WI38 (cell line): Measurements from ENCODE around the gene MNAT1.

Source experiments
- H3K4me3 ChIP-seq: 2 replicates; pipeline ENCODE4 v1.5.1; 2011; ENCODE audit warnings: low read depth, mild to moderate bottlenecking, control low read depth, low read length
- TF ChIP-seq, protein P1 (sequence below): IDR thresholded peaks from 2 replicates; pipeline ENCODE4 v1.5.1; 2012; ENCODE audit warnings: low read depth, mild to moderate bottlenecking, control low read depth, low read length

Gene MNAT1

DNA sequence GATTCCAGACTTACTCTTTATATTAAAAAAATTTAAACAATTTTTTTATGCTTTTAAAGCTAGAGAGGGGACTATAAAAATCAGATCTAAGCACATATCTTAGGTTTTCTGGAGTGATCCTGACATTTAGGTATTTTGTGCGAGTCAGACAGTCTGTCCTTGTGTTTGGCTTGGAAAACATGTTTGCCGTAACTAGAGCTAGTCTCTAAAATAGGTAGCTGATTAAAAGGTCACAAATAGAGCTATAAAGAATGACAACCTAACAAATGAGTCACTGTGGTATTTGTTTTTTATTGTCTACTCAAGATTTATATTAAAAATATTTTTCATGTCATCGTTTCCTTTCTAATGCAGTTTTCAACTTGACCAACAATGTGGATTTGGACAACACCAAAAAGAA is 73.4 kb downstream of the MNAT1 start:
- H3K4me3 ChIP-seq, result no peak overlapping the region
- TF ChIP-seq, protein P1, sequence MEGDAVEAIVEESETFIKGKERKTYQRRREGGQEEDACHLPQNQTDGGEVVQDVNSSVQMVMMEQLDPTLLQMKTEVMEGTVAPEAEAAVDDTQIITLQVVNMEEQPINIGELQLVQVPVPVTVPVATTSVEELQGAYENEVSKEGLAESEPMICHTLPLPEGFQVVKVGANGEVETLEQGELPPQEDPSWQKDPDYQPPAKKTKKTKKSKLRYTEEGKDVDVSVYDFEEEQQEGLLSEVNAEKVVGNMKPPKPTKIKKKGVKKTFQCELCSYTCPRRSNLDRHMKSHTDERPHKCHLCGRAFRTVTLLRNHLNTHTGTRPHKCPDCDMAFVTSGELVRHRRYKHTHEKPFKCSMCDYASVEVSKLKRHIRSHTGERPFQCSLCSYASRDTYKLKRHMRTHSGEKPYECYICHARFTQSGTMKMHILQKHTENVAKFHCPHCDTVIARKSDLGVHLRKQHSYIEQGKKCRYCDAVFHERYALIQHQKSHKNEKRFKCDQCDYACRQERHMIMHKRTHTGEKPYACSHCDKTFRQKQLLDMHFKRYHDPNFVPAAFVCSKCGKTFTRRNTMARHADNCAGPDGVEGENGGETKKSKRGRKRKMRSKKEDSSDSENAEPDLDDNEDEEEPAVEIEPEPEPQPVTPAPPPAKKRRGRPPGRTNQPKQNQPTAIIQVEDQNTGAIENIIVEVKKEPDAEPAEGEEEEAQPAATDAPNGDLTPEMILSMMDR, result no peak

DNA sequence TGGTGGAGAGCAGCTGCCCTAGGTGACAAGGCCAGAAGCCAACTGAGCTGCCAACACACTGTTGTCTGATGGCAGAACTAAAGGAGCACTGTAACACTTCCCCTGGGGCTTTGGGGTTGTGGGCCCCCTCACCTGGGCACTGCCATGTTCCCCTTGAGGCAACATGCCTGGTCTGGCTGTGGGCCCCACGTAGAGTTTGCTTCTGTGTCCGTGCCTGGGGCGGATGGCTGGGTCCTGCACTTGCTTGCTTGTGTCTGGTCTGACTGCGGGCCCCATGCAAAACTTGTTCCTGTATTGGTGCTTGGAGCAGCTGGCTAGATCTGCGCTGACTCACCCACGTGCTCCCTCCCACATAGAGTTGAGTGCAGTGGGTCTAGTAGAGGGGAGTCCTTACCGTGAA is 78.4 kb downstream of the MNAT1 start:
- TF ChIP-seq, protein P1, result no peak

DNA sequence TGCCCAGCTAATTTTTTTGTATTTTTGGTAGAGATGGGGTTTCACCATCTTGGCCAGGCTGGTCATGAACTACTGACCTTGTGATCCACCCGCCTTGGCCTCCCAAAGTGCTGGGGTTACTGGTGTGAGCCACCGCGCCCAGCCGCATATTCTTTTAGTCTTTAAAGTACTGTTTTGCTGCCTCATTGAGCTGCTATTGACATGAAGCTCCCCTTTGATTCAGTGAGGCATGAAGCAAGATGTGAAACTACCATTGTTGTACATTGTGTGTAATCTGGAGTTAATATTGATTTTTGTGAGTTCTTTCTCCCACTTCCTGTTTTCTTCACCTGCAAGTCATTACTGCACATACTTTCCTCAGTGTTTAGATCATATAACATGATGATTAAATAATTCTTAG is 80.8 kb downstream of the MNAT1 start:
- TF ChIP-seq, protein P1, result no peak
- no peak overlapping the region for H3K4me3 ChIP-seq

More for the DNA sequence above, 78.4 kb downstream of the MNAT1 start:
- H3K4me3 ChIP-seq, result no peak overlapping the region

DNA sequence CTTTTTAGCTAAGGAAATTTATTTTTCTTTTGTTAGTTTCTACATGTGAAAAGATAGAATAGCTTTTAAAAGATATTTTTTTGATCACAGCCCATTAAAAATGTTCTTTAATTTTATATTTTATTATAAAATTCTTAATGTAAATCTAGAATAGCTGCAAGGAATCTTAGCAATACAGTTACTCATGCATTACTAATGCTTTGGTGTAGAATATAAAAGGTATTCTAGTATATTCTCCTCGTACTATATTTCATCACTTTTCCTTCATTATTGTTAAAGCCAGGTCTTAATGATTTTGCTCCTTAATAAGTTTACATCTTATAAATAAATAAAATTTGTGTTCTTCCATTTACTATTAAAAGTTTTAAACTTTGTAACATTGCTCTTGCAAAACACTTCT is 82.6 kb downstream of the MNAT1 start:
- TF ChIP-seq, protein P1, result no peak
- H3K4me3 ChIP-seq, result no peak overlapping the region

DNA sequence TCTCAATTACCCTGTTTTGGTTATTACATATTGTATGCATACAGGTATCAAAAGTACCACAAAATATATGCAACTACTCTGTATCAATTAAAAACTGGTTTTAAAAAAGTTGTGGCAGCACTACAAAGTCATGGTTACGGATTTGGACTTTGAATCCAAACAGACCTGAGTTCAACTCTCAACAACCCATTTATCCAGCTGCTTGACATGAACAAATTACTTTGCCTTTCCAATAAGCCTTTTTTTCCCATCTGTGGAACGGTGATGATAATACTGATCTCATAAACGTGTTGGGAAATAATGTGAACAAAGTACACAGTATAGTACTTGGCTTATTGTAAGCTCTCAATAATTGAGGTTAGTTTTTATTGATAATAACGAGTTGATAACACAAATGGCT is 85.0 kb downstream of the MNAT1 start:
- no peak overlapping the region for H3K4me3 ChIP-seq
- TF ChIP-seq, protein P1, result no peak

DNA sequence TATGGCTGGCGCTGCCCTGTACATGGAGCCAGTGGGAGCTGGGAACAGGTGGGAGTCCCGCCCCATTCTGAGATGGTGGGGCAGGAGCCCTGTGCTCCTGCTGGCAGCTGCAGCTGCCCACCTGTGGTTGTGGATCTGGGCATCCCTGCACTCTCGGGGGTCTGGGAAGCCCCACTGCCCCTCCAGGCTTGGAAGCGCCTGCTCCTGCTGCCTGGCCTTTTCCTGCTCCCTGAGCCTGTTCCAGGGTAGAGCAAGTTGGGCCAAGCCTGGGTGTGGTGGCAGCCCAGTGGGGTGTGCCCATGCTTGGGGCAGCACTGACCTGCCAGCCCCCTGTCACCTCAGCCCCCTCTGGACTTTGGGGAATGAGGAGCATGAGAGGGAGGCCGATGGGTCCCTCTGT is 104.0 kb downstream of the MNAT1 start:
- TF ChIP-seq, protein P1, result no peak
- no peak overlapping the region for H3K4me3 ChIP-seq

DNA sequence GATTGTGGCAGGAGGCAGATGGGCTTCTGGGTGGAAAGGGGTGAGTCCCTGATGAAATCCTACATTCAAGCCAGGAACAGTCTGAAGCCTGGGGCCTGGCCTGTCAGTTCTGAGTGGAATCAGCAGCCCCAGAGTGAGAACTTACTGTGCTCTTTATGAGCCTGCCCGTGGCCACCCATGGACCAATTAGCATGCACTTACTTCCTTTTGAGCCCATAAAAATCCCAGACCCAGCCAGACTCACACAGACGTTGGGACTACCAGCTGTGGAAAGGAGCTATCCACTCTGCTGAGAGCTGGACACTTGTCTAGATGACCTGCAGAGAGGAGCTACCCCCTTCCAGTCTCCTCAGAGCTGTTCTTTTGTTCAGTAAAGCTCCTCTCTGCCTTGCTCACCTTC is 104.5 kb downstream of the MNAT1 start:
- TF ChIP-seq, protein P1, result no peak
- H3K4me3 ChIP-seq, result no peak overlapping the region
